Panc1 (cell line): Measurements from ENCODE around the gene SLC34A3.

Source experiments
- CTCF ChIP-seq: fragments of 450-650 bp; IDR thresholded peaks from 2 replicates; pipeline ENCODE4 v1.5.1; 2017; ENCODE audit warnings: mild to moderate bottlenecking
- TF ChIP-seq, protein P1 (sequence below), 2 experiments: IDR thresholded peaks; 2 replicates each; pipeline ENCODE4 v1.6.1; 2011 to 2012; ENCODE audit warnings: low read depth in 2 of 2, control low read depth in 1 of 2, low read length in 1 of 2, mild to moderate bottlenecking in 1 of 2, moderate library complexity in 1 of 2; ENCODE audit not compliant: insufficient read depth in 1 of 2

DNA sequence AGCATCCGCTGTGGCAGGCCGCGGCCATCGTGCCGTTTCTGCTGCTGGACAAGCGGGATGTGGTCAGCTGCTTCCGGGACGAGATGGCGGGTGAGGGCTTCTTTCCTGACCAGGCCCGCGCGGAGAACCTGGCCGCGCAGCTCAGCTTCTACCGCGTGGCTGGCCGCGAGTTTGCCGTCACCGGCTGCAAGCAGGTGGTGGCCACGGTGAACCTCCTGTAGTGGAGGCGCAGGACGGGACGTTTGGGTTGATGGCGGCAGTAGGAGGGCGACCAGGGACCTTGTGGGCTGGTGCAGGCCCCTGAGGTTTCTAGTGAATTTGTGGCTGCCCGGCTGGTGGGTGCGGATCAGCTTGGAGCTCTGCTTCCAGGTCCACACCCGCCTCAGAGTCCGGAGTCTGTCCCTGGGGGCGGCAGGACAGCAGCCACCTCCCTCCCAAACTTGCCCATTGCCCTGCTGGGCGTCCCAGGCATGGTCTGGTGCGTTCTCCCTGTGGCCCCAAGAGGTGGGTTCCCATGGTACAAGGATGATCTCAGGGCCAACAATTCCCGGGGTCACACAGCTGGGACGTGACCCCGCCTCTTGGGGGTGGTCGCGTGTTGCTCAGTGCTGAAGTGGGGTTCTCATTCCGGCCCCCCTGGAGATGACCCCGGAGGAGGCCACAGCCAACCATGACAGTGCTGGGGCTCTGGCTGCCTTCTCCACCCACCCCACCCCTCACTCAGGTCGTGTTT is 49.2 kb downstream of the SLC34A3 start:
- TF ChIP-seq CTCF, result no peak
- TF ChIP-seq, protein P1, sequence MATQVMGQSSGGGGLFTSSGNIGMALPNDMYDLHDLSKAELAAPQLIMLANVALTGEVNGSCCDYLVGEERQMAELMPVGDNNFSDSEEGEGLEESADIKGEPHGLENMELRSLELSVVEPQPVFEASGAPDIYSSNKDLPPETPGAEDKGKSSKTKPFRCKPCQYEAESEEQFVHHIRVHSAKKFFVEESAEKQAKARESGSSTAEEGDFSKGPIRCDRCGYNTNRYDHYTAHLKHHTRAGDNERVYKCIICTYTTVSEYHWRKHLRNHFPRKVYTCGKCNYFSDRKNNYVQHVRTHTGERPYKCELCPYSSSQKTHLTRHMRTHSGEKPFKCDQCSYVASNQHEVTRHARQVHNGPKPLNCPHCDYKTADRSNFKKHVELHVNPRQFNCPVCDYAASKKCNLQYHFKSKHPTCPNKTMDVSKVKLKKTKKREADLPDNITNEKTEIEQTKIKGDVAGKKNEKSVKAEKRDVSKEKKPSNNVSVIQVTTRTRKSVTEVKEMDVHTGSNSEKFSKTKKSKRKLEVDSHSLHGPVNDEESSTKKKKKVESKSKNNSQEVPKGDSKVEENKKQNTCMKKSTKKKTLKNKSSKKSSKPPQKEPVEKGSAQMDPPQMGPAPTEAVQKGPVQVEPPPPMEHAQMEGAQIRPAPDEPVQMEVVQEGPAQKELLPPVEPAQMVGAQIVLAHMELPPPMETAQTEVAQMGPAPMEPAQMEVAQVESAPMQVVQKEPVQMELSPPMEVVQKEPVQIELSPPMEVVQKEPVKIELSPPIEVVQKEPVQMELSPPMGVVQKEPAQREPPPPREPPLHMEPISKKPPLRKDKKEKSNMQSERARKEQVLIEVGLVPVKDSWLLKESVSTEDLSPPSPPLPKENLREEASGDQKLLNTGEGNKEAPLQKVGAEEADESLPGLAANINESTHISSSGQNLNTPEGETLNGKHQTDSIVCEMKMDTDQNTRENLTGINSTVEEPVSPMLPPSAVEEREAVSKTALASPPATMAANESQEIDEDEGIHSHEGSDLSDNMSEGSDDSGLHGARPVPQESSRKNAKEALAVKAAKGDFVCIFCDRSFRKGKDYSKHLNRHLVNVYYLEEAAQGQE (IDR thresholded peaks at IDR 0.05; ENCODE audit: insufficient read depth in 1 of 2, low read depth in 2 of 2, low read length in 1 of 2), result no peak
